HG02571 (cell line): ENCODE measurements around the gene DGCR6L.
"Not testable (repeated sequence)": the region's sequence is repeated elsewhere in the genome, so short reads cannot be mapped to it uniquely, and the experiment has no call there.

ENCODE experiments used
- ATAC-seq: cut with Tn5 transposase; IDR thresholded peaks from one replicate; pipeline ENCODE4 v1.9.1; 2021; ENCODE audit warnings: mild to moderate bottlenecking, moderate library complexity; ENCODE audit not compliant: unreplicated experiment

Gene DGCR6L

GRCh38 chr22:20319745-20320658 lies at the start of gene DGCR6L:
TSS of gene DGCR6L (minus strand) at chr22:20320060. CDS start at chr22:20319988, 72 bp downstream.
- ATAC-seq, result peak; percentile 67

DNA sequence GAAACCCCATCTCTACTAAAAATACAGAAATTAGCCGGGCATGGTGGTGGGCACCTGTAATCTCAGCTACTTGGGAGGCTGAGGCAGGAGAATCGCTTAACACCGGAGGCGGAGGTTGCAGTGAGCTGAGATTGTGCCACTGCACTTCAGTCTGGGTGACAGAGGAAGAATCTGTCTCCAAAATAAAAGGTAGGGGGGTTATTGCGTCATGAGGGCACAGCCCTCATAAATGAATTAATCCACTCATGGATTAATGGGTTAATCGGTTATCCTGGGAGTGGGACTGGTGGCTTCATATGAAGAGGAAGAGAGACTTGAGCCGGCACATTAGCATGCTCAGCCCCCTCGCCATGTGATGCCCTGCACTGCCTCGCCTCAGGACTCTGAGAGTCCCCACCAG lies 49.0 kb upstream of the DGCR6L start:
- not testable (repeated sequence) for ATAC-seq

- ATAC-seq, result not testable (repeated sequence)
Observed at GRCh38 chr22:20366841-20367240, 47.0 kb upstream of the DGCR6L start.

DNA sequence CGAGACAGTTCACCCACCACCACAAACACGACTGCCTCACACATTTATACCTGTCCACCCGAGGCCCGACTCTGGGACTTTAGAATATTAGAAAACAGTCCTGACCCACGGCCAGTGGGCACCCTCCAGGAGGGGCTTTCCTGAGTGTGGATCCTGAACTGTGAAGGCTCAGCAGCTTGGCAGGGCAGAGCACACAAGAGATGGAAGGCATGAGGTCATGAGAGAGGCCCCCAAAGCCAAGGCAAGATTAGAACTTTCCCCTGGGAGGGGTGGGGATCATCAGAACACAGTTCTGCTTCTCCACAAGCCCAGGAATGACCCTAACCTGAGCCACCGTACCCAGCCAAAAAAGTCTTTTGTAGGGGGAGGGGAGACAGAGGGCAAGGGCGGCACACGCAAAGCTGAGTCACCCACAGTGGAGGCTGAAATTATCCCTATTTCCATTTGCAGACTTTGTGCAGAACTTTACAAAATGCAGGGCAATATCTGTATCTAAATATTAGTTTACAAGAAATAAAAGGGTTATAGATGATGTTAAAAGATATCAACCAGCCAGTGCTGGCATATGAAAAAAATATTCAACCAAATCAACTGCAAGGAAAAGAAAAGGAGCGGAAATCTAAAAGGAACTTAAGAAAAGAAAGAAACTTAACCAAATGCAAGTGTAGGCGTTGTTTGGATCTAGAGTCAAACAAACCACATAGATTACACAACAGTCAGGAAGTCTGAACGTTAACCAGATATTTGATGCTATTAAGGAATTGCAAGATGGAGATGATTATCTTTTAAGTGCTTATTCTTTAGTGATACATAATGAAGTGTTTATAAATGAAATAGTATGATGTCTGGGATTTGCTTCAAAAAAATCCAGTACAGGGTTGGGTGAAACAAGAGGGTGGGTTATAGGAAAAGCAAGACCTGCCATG lies 44.7 kb upstream of the DGCR6L start:
- not testable (repeated sequence) for ATAC-seq

DNA sequence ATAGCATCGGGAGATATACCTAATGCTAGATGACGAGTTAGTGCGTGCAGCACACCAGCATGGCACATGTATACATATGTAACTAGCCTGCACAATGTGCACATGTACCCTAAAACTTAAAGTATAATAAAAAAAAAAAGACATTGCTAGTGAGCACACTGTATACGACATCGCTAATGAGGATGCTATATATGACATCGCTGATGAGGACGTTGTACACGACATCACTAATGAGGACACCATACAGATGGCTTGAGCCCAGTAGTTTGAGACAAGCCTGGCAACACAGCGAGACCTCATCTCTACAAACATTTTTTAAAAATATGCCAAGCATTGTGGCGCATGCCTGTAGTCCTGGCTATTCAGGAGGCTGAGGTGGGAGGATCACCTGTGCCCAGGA lies 42.5 kb upstream of the DGCR6L start:
- not testable (repeated sequence) for ATAC-seq

GRCh38 chr22:20361752-20362229 lies 41.9 kb upstream of the DGCR6L start:
- ATAC-seq, result not testable (repeated sequence)

DNA sequence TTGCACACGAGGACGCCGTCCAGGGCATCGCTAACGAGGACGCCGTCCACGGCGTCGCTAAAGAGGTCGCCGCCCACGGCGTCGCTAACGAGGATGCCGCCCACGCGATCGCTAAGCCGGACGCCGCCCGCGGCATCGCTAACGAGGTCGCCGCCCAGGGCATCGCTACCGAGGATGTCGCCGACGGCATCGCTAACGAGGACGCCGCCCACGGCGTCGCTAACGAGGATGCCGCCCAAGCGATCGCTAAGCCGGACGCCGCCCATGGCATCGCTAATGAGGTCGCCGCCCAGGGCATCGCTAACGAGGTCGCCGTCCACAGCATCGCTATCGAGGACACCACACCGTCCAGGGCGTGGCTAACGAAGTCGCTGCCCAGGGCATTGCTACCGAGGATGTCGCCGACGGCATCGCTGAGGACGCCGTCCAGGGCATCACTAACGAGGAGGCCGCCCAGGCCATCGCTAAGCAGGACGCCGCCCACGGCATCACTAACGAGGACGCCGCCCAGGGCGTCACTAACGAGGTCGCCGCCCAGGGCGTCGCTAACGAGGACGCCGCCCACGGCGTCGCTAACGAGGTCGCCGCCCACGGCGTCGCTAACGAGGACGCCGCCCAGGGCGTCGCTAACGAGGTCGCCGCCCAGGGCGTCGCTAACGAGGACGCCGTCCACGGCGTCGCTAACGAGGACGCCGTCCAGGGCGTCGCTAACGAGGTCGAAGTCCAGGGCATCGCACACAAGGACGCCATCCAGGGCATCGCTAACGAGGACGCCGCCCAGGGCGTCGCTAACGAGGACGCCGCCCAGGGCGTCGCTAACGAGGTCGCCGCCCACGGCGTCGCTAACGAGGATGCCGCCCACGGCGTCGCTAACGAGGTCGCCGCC lies 41.2 kb upstream of the DGCR6L start:
- ATAC-seq, result not testable (repeated sequence)

GRCh38 chr22:20360261-20360660 lies 40.4 kb upstream of the DGCR6L start:
- ATAC-seq, result not testable (repeated sequence)

GRCh38 chr22:20358503-20359239 lies 38.8 kb upstream of the DGCR6L start:
- not testable (repeated sequence) for ATAC-seq

- ATAC-seq, result not testable (repeated sequence)
Observed at GRCh38 chr22:20357967-20358366, 38.1 kb upstream of the DGCR6L start.

DNA sequence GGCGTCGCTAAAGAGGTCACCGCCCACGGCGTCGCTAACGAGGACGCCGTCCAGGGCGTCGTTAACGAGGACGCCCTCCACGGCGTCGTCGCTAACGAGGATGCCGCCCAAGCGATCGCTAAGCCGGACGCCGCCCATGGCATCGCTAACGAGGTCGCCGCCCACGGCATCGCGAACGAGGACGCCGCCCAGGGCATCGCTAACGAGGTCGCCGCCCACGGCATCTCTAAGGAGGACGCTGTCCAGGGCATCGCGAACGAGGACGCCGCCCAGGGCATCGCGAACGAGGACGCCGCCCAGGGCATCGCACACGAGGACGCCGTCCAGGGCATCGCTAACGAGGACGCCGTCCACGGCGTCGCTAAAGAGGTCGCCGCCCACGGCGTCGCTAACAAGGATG lies 37.0 kb upstream of the DGCR6L start:
- ATAC-seq, result not testable (repeated sequence)

DNA sequence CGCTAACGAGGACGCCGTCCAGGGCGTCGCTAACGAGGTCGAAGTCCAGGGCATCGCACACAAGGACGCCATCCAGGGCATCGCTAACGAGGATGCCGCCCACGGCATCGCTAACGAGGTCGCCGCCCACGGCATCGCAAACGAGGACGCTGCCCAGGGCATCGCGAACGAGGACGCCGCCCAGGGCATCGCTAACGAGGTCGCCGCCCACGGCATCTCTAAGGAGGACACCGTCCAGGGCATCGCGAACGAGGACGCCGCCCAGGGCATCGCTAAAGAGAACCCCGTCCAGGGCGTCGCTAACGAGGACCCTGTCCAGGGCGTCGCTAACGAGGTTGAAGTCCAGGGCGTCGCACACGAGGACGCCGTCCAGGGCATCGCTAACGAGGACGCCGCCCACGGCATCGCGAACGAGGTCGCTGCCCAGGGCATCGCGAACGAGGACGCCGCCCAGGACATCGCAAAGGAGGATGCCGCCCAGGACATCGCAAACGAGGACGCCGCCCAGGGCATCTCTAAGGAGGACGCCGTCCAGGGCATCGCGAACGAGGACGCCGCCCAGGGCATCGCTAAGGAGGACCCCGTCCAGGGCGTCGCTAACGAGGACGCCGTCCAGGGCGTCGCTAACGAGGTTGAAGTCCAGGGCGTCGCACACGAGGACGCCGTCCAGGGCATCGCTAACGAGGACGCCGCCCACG lies 36.2 kb upstream of the DGCR6L start:
- not testable (repeated sequence) for ATAC-seq

DNA sequence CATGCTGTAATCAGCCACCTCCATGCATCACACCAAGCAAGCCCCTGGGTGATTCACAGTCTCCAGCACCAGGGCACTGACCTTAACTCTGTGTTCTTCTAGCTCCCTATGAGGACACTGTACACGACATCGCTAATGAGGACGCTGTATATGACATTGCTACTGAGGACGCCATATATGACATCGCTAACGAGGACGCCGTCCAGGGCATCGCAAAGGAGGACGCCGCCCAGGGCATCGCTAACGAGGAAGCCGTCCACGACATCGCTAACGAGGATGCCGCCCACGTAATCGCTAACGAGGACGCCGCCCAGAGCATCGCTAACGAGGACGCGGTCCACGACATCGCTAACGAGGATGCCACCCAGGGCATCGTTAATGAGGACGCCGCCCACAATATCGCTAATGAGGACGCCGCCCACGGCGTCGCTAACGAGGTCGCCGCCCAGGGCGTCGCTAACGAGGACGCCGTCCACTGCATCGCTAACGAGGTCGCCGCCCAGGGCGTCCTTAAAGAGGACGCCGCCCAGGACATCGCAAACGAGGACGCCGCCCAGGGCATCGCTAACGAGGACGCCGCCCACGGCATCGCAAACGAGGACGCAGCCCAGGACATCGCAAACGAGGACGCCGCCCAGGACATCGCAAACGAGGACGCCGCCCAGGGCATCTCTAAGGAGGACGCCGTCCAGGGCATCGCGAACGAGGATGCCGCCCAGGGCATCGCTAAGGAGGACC lies 34.5 kb upstream of the DGCR6L start:
- ATAC-seq, result no peak

- ATAC-seq, result not testable (repeated sequence)
Observed at GRCh38 chr22:20352536-20352935, 32.7 kb upstream of the DGCR6L start.

- ATAC-seq, result not testable (repeated sequence)
Observed at GRCh38 chr22:20346553-20346952, 26.7 kb upstream of the DGCR6L start.

DNA sequence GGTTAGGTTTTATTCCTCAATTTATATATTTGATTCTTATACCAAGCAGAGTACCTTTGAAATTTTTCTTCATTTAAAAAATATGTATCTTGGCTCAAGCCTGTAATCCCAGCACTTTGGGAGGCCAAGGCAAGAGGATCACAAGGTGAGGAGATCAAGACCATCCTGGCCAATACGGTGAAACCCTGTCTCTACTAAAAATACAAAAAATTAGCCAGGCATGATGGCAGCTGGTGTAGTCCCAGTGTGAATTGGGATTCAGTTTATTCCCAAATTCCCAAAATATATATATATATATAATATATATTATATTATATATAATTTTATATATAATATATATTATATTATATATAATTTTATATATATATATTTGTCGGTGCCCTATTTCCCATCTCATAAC lies 18.4 kb upstream of the DGCR6L start:
- ATAC-seq, result not testable (repeated sequence)

DNA sequence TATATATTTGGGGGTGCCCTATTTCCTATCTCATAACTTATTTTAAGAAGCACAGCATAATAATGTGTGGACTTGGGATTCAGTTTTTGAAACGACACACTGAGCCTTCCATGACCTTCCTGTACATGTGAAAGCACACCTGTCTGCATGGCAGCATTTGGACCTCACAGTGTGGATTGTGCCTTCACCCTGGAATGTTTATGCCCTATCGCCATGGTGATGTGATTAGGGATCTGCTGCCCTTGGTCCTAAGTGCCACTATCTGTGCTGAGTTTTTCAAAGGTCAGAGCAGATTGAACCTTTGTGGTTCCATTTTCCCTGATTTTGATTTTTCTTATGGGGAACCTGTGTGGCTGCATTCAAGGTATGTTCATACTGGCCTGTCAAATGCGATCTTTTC lies 17.9 kb upstream of the DGCR6L start:
- ATAC-seq, result not testable (repeated sequence)

DNA sequence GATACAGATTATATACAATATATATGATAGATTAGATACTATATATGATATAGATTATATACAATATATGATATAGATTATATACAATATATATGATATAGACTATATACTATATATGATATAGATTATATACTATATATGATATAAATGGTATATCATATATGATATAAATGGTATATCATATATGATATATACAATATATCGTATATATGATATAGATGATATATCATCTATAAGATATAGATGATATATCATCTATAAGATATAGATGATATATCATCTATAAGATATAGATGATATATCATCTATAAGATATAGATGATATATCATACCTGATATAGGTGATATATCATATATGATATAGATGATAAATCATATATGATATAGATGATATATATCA lies 16.7 kb upstream of the DGCR6L start:
- ATAC-seq, result not testable (repeated sequence)
